HL-60 (cell line): Measurements from ENCODE around the gene ATP2B2.
"Not testable (repeated sequence)": the region's sequence is repeated elsewhere in the genome, so short reads cannot be mapped to it uniquely, and the experiment has no call there.

ENCODE experiments used
- DNase-seq, 2 experiments: peaks; one replicate each; pipeline ENCODE4 v3.0.0-alpha.2; 2010 to 2020; ENCODE audit warnings: low read depth in 1 of 2, low spot score in 1 of 2
- H3K27ac ChIP-seq: fragments of 250-450 bp; sonication (Bioruptor Pico); replicated peaks from 2 replicates; pipeline ENCODE4 v1.5.1; 2020; ENCODE audit warnings: mild to moderate bottlenecking, moderate library complexity
- H3K27me3 ChIP-seq: fragments of 250-450 bp; sonication (Bioruptor Pico); 2 replicates; pipeline ENCODE4 v1.5.1; 2021; ENCODE audit warnings: mild to moderate bottlenecking, moderate library complexity; ENCODE audit not compliant: insufficient read depth, poor library complexity, severe bottlenecking
- H3K4me3 ChIP-seq: replicated peaks from 2 replicates; pipeline ENCODE4 v1.5.1; 2011; ENCODE audit warnings: mild to moderate bottlenecking, control low read depth, low read length; ENCODE audit not compliant: insufficient read depth
- GABPA ChIP-seq: IDR thresholded peaks from 2 replicates; pipeline ENCODE4 v1.6.1; 2012; ENCODE audit warnings: low read depth
- POLR2AphosphoS5 ChIP-seq: IDR thresholded peaks from 2 replicates; pipeline ENCODE4 v1.6.1; 2012; ENCODE audit warnings: low read depth
- SPI1 ChIP-seq: IDR thresholded peaks from 2 replicates; pipeline ENCODE4 v1.6.1; 2012; ENCODE audit warnings: low read depth, mild to moderate bottlenecking, borderline replicate concordance
- TF ChIP-seq, protein P1 (sequence below): IDR thresholded peaks from one replicate; pipeline ENCODE4 v1.5.1; 2011; ENCODE audit warnings: low read length, control low read depth, inconsistent platforms; ENCODE audit not compliant: insufficient read depth
- TF ChIP-seq, protein P2 (sequence below): IDR thresholded peaks from 2 replicates; pipeline ENCODE4 v1.6.1; 2012; ENCODE audit warnings: low read depth; ENCODE audit not compliant: insufficient replicate concordance

ATP2B2 gene

DNA sequence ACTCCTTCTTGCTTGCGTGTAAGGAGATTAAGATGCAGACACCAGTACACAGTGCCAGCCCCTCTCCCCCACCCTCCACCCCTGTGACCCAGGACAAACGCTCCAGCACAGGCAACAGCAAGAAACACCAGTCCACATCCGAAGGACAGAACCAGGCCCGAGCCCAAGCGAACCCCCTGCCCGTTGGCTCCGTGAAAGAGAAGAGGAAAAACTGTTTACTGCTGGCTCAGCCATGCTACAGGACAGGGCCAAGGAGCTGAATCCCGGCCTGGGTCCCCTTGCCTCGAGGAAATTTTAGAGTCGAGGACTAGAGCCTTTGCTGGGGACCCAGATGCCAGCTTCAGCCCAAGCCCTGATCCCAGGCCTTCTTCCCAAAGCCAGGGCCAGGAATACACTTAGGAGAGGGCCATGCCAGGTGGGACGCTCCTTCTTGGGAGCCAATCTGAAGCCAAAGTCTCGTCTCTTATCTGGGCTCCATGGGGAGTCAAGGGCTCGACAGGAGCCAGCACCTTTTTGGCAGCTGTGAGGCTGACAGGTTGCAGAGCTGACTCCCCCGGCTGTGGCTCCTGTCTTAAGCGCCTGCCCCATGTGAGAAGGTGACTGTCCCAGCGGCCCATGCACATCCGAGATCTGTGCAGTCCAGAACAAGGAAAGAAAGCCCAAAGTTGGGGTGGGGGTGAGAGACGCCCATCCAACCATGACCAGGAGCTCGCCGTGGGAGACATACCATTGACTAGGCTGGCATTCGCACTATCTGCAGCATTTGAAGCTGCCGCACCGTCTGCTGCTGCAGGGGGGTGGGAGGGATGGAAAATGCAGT lies 120.6 kb downstream of the ATP2B2 start:
- DNase-seq = no peak
- Histone ChIP-seq H3K4me3 (no peak overlapping the region), H3K27ac (no peak overlapping the region), H3K27me3 (no peaks in the 10 kb centered on the region)
- TF ChIP-seq, protein P1, sequence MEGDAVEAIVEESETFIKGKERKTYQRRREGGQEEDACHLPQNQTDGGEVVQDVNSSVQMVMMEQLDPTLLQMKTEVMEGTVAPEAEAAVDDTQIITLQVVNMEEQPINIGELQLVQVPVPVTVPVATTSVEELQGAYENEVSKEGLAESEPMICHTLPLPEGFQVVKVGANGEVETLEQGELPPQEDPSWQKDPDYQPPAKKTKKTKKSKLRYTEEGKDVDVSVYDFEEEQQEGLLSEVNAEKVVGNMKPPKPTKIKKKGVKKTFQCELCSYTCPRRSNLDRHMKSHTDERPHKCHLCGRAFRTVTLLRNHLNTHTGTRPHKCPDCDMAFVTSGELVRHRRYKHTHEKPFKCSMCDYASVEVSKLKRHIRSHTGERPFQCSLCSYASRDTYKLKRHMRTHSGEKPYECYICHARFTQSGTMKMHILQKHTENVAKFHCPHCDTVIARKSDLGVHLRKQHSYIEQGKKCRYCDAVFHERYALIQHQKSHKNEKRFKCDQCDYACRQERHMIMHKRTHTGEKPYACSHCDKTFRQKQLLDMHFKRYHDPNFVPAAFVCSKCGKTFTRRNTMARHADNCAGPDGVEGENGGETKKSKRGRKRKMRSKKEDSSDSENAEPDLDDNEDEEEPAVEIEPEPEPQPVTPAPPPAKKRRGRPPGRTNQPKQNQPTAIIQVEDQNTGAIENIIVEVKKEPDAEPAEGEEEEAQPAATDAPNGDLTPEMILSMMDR = no peak
- no peak for TF ChIP-seq SPI1

DNA sequence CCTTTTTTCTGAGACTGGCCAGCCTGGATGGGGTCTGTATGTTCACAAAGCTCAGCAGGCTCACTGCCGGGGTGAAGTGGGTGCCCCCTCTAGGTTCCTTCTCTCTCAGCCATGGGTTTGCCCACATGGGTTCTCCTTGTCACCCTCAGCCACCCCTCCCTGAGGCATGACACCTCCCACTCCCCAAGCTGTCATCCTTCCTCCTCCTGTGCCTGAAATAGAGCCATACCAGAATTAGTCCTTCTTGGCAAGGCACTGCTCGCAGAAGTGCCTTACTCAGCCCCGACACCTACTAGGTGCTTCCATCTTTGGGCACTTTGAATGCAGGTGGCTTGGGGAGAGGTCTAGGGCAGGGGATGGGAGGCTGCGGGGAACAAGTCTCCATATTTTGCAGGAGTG lies 121.5 kb downstream of the ATP2B2 start:
- Histone ChIP-seq H3K27me3 (no peaks in the 10 kb centered on the region), H3K27ac (no peak overlapping the region), H3K4me3 (no peak overlapping the region)
- TF ChIP-seq GABPA (no peak), SPI1 (no peak)
- TF ChIP-seq, protein P1 = no peak
- no peak for DNase-seq

DNA sequence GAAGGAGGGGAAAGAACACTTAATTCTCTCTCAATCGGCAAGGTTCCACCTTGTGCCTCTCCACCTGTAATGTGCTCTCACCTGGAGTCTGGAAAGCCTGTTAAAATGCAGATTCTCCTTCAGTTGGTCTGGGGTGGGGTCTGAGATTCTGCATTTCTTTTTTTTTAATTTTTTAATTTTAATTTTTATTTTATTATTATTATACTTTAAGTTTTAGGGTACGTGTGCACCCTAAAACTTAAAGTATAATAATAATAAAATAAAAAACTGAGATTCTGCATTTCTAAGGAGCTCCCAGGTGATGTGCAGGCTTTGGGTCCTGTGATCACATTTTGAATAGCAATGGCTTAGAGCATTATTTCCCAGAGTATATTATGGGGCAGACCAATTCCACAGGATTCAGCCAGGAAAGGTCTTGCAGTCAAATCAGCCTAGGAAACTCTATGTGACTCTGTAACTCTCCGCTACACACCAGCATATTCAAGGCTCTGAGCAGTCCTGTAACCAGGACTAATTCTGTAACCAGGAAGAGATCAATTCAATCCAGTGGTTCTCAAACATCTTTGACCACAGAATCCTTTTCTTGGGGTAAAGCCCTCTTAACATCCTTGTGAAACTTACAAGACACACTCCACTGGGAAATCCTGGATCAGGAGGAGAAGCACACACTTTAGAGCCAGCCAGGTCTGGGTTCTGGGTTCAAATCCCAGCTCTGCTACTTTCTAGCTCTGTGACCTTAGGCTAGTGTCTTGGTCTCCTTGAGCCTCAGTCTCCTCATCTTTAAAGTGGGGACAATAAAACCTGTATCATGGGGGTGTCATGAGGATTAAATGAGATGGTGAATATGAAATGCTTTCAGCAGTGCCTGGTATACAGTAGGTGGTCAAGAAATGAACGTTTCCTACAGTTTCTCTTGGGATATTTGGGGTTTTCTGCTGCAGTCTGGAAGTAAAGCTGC lies 122.2 kb downstream of the ATP2B2 start:
- no peak for TF ChIP-seq POLR2AphosphoS5
- TF ChIP-seq SPI1 = no peak
- no peak for TF ChIP-seq GABPA
- TF ChIP-seq, protein P1 = no peak
- TF ChIP-seq, protein P2, sequence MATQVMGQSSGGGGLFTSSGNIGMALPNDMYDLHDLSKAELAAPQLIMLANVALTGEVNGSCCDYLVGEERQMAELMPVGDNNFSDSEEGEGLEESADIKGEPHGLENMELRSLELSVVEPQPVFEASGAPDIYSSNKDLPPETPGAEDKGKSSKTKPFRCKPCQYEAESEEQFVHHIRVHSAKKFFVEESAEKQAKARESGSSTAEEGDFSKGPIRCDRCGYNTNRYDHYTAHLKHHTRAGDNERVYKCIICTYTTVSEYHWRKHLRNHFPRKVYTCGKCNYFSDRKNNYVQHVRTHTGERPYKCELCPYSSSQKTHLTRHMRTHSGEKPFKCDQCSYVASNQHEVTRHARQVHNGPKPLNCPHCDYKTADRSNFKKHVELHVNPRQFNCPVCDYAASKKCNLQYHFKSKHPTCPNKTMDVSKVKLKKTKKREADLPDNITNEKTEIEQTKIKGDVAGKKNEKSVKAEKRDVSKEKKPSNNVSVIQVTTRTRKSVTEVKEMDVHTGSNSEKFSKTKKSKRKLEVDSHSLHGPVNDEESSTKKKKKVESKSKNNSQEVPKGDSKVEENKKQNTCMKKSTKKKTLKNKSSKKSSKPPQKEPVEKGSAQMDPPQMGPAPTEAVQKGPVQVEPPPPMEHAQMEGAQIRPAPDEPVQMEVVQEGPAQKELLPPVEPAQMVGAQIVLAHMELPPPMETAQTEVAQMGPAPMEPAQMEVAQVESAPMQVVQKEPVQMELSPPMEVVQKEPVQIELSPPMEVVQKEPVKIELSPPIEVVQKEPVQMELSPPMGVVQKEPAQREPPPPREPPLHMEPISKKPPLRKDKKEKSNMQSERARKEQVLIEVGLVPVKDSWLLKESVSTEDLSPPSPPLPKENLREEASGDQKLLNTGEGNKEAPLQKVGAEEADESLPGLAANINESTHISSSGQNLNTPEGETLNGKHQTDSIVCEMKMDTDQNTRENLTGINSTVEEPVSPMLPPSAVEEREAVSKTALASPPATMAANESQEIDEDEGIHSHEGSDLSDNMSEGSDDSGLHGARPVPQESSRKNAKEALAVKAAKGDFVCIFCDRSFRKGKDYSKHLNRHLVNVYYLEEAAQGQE = no peak
- H3K27me3 ChIP-seq = no peaks in the 10 kb centered on the region
- DNase-seq = no peak
- H3K27ac ChIP-seq = no peak overlapping the region
- no peak overlapping the region for H3K4me3 ChIP-seq

DNA sequence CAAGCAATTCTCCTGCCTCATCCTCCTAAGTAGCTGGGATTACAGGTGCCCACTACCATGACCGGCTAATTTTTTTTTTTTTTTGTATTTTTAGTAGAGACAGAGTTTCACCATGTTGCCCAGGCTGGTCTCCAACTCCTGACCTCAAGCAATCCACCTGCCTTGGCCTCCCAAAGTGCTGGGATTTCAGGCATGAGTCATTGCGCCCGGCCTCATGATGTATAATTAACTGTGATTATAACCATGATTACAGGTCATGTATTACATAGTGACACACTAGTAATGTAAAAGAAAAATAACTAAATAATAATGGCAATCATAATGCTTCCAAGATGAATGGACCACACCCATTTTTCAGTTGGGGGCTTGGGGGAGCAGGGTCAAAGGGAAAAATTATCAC lies 122.9 kb downstream of the ATP2B2 start:
- not testable (repeated sequence) for H3K27me3 ChIP-seq, H3K27ac ChIP-seq, DNase-seq, H3K4me3 ChIP-seq

DNA sequence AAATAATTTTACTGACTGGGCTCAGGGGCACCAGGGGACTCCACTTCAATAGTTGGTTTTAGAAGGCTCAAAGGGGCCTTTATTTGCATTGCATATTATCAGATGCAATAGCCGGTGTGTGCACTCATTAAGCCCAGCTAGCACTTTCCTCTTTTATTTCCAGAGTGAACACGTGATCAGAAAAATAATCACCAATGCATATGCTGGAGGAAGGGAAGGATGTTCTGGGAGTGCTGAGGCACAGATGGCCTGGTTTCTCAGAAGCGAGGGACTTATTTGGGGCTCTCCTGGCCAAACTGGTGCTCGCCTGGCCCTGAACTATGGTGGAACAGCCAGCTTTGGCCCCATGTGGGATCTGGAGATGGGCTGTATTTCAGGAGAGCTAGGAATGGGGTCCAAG lies 124.0 kb downstream of the ATP2B2 start:
- Histone ChIP-seq H3K4me3 (no peak overlapping the region), H3K27me3 (no peaks in the 10 kb centered on the region)
- DNase-seq = no peak

More for the DNA sequence above, 124.0 kb downstream of the ATP2B2 start:
- no peak for TF ChIP-seq GABPA
- TF ChIP-seq, protein P1 = no peak
- TF ChIP-seq SPI1 = no peak
- TF ChIP-seq, protein P2 = no peak
- TF ChIP-seq POLR2AphosphoS5 = no peak
- no peak overlapping the region for H3K27ac ChIP-seq
